ENCODE measurements around the gene ARPC1B.
A peak's percentile ranks its signal among the peaks of the same experiment; 100 is the strongest.

The ARPC1B gene

DNA sequence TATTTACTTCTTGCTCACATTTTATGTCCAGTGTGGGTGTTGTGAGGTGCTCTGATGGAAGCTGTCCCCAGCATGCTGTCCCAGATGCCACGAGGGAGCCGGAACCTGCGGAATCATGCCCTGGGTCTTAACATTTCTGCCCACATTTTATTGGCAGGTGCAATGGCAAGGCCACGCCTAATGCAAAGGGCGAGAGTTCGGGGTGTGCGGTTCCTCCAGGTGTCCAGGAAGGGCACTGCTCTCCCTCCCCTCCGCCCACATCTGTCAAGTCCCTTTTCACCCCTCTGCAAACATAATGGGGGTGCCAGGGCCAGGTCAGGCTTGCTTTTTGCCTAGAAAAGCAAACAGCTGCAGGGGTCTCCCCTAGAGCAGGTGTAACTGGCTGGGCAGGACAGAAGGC, 17.5 kb downstream of the ARPC1B start:
- DNase-seq = no peak

DNA sequence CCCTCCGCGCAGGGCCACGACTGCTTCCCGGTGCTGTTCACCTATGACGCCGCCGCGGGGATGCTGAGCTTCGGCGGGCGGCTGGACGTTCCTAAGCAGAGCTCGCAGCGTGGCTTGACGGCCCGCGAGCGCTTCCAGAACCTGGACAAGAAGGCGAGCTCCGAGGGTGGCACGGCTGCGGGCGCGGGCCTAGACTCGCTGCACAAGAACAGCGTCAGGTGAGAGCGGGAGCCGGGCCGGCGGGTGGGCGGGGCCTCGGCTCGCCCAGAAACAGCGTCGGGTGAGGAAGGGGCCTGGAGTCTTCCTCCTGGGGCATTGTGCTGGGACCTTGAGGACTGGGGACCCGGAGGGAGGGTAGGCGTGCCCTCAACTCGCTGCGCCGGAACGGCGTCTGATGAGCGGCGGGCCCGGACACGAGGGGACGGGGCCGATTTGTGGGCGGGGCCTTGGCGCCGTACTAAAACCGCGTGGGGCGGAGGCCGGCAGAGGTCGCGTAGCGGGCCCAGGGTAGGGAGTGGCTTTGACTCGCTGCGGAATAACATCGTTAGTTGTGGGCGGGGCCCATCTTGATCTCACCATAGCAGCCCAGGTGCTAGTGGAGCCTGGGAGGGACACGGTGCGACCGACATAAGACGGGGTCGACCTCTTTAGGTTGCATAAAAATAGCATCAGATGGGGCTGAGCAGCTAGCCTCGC, 18.3 kb downstream of the ARPC1B start:
- DNase-seq = peak; percentile 84

DNA sequence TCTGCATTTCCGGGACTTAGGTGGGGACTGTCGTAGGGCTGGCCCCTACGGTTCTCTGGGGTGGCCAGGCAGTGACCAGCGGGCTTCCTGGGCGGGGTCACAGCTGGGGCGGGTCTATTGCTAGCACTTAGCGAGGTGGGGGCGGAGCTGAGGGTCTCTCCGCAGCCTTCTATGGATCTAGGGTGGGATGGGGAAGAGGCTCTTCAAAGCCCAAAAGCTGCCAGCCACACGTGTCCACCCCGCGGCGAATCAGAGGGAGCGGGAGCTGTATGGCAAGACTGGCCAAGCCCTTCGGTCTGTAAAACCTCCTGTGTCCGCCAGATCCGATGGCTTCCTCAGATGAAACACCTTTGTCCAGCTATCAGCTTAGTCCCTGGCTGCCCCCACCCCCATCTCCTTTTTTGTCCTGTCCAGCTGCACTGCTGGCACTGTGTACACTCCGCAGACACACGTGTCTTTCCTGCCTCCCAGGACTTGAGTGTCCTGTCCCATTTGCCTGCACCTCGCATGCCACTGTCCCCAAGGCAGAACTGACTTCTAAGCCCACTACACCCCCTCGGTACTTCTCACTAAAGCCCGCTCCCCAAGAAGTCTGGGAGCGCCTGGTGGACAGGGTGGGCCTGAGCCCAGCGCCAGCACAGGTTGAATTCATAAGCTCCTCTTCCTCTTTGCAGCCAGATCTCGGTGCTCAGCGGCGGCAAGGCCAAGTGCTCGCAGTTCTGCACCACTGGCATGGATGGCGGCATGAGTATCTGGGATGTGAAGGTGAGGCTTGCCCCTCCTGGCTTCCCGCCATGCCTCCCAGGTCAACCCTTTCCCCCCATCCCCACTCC, 19.0 kb downstream of the ARPC1B start:
- DNase-seq = no peak

DNA sequence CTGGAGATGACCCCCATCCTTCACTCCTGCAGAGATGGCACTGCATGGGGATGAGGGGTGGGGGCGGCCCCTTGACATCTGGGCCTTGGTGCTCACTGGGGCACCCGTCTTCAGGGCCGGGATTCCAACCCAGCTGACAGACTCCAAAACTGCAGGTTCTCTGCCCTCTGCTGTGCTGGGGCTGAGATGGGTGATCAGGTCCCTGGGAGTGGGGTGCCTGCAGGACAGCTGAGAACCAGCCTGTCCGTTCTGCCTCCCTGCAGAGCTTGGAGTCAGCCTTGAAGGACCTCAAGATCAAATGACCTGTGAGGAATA, 19.6 kb downstream of the ARPC1B start:
- DNase-seq = no peak

DNA sequence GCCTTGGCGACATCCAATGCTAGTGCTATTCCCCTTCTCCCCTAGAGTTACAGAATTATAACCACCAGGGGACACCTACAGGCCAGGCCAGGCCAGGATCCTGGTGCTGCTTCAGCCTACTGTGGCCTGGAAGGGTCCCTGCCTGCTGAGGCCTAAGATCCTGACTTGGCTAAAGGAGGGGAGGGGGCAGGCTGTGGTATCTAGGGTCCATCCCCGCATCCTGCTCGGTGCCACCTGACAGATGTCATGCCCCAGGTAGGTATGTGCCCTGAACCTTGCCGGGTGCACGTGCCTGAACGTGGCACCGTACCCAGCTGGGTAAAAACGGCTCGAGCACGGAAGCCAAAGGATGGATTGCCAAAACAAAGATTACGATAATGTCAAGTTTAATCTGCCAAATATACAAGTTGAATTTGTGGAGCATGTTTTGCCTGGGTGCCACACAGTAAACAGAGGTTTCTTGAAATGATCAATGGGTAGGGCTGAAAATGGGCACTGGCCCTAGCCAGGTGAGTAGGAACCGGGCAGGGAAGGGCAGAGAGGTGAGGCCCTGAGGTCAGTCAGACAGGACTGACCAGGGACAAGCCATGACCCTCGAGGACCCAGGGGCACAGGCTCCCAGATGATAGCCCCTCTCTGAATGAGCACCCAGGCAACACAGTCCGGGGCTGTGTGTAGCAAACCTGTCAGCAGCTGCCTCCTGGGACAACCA, 21.2 kb downstream of the ARPC1B start:
- no peak for DNase-seq

DNA sequence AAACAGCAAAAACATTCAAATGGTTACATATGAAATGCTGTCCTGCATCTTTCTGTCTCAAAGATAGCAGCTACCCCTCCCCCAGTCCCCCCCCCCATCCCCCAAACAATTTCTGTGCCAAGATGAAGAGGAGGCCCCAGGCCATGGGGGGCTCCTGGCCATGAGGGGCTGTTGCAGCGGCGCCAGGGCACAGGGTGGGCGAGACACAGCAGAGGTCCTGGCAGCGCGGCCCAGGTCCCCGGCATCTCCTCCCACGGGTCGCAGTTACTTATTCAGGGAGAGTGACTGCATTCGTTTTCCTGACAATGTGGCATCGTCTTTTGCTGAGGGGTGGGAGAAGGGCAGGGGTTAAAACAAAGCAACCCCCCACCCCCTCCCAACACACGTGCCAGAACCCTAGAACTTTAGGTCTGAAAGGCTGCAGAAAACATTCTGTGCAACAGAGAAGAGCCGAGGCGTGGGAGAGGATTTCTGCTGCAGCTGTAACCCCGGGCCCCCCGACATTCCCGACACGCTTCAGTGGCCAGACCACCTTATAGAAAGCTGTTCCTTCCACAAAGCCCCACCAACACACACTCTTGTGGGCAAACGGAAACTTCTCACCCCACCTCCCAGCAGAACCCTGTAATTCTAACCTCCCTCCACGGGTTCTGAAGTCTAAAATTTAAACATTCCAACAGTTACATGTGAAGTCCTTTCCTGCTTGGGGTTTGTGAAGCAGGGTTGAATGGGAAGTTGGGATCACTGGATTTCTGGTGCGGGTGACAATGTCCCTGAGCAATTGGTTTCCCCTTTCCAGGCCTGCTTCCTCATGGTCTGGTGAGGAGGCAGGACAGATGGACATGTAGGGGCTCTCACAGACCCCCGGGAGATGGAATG, 22.1 kb downstream of the ARPC1B start:
- no peak for DNase-seq

DNA sequence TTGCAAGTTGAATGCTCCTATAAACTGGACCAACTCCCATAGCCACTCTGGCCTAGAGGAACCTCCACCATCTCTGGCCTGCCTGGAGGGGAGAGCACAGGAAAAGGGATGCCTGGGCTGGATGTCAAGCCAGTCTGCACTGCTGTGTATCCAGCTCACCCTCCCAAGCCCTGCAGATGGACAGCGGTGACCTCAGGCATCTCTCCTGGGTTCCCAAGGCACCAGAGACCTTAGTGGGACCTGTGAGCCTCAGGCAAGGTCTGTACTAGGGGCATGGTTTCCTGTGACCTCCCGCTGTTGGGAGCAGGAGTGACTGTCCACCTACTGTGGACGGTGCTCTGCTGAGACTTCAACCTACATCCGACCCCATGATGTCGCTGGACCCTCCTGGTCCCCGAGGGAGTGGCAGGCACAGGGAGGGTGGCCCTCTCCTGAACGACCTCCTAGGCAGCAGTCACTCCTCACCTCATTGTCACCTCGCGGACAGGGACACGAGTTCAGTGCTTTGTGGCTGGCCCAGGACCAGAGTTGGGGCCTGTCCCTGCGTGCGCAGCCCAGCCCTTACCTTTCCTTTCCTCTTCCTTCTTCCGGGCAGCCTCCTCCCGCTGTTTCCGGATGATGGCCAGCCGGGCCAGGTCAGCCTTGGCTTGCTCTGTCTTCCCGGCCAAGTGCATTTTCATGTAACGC, 22.9 kb downstream of the ARPC1B start:
- no peak for DNase-seq

DNA sequence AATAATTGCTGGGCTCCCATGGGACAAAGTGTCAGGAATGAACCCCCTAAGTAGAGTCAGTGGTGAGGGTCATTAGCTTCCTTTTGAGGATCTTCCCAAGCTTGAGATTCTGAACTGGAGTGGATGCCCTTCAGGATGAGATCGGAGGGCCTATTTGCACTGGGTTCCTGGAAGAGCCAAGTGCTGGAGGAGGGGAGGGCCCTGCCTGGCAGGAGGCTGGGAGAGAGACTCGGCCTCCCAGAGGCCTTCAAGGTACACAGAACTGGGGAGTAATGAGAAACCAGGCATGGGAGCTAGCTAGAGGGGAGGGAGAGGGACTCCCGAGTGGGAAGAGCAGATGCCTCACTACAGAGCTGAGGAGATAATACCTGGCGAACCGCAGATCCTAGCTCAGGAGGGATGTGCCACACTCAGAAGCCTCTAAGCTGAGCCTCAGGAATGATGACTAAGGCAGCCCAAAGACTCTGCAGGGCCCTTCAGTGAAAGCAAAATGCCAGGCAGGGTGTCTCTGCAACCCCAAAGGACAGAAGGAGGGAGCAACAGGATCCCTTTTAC, 24.4 kb downstream of the ARPC1B start:
- no peak for DNase-seq

DNA sequence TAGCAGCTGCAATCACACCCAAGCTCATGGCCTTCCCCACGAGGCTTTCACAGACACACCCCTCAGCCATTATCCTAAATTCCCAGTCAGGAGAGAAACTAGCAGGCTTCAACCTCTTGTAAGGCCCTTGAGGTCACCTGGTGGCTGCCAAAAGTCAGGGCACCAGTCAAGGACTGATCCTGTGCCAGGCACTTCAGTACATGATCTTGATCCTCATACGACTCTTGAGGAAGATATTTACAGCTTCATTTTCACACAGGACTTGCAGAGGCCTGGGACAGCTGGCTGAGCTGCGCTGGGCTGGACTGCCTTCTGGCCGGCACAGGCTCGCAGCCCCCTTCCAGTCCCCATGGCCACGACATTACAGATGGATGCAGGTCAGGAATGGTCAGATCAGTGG, 25.1 kb downstream of the ARPC1B start:
- DNase-seq = no peak

DNA sequence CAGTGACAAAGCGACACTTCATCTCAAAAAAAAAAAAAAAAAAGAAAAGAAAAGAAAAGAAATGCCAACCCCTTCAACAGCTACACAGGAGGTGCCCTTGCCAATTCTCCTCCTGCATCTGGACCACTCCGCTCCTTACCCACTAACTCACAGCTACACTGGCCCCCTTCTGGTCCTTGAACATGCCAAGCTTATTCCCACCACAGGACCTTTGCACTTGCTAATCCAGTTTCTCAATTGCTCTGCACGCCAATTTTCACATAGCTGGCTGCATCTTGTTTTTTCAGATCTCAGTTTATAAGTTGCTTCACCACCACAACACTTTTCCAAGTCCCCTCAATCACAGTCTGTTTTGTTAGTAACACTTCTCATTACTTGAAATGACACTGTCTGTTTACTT, 28.3 kb downstream of the ARPC1B start:
- DNase-seq = no peak

DNA sequence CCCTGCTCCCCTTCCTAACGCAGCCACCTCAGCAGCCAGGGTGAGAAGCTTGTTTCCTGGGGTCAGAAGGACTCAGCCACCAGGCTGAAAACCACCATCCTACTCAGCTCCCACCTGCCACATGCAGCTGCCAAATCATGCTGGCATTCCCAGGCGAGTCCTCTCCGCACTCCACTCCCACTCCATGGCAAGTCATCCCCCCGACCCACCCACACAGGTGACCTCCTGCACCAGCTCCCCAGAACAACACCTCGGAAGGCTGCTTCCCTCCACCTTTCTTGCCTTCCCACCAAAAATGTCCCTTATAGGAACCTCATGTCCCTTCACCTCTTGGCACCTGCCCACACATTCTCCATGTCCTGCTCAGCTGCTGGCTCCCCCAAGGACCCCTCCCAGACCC, 29.2 kb downstream of the ARPC1B start:
- no peak for DNase-seq

DNA sequence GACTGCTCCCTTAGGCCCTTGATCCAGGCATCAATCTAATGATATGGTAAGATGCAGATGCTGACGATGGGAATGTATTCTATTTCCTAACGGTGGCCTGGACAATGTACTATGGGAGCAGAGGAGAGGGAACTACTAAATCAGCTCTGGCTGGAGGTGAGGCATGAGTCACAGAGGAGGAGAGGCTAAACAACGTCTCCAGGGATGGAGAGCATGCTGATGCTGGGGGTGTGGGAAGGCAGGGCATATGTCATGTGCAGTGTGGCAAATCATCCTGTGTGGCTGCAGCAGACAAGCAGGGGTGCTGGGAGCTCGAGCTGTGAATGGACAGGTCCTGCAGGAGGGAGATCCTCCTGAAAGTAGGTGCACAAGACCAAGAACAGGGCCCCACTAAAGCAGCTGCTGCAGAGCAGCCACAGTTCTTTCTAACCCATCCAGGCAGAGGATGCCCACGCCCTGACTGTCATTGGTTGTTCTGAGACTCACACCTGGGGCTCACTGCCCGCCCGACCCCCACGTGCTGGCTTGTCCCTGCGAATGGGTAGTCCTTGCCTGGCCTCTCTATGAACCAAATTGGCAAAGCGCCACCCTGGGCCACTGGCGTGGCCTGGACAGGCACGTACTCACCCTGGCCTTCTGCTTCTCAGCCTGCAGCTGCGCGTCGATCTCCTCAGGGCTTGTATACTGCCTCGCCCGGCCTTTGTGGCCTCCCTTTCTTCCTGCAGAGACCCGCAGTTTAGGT, 29.9 kb downstream of the ARPC1B start:
- no peak for DNase-seq

DNA sequence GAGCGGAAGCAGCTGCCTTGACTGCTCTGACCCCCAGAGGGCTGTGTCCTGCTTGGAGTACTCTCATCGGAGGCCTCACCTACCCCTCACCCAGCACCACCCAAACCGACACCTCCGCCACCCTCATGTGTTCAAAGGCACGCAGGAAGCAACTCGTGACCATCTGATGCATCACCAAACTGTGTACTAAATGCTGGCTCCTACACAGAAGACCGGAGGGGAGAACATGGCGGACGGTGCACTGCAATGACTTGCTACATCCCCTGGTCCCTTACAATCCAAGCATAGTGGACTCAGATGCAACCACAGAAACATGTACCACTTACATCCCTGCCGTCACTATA, 30.4 kb downstream of the ARPC1B start:
- DNase-seq = no peak

DNA sequence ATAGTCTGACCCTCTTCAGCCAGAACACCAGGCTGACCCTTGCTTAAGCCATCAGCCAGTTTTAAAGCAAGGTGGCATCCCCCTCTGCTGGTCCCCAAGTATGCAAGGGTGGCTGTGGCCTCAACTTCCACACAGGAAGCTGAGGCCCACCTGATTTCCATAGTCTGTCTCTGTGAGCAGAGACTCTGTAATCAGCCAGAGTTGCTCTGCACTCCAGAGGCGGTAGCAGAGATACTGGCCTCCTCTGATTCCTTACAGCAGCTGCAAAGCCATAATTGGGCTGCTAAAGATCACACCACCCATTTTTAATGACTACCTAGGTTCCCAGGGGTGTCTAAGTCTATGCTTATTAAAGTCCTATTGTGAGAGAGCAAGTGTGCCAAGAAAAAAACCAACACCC, 32.0 kb downstream of the ARPC1B start:
- no peak for DNase-seq

DNA sequence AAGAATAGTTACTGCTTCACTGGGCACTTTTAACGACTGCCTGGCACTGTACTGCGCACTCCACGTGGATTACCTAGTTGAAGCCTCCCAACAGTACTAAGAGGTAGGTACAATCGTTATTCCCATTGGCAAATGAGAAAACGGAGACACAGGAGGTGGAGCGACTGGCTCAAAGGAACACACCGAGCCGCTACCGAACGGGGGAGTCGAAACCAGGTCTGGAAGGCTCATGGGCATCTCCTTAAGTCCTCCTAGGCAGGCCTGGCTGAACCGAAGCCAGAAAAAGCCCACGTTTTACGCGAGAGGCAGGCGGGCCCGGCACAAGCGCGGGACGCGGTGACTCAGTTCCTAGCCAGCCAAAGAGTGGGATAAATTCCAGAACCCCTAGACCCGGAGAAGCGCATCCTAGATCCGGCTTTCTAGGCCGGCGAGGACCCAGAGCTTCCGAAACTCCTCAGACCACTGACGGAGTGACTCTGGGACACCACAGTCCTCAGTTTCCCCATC, 33.4 kb downstream of the ARPC1B start:
- no peak for DNase-seq

DNA sequence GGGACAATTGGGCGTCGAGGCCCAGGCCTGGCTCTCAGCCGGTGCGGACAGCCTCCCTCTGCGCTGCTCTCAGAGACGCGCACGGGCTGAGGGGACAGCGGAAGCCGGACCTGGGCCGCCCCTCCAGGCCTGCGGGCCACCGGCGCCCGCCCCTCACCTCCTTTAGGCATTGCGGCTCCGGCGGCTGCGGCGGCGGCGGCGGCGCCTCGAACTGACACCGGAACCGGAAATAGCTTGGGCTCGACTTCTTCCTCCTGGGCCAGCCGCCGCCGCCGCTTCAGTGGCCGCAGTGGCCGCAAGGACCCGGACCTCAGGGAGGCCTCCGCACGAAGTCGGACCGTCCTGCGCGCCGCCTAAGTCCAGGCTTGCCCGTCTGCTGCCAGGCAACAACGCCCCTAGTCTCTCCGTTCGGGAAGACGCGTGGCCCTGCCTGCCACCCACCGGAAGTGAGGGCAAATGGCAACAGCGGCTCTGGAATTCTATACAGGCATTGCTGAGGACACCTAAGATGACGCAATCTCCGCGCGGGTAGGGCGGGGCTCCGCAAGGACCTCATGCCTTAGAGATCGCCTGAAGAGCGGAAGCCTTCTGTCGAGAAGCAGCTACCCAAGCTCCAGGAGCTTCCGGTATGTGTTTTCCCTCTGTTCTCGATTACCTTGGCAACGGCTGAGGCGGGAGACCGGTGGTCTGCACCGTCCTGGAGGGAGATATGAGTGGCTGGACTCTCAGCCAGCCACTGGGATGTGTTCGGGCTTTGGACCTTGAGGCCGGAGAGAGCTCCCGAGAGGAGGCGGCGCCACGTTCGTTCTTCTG, 34.1 kb downstream of the ARPC1B start, which contains the start of the genes BUD31 and PDAP1:
Gene BUD31, plus strand, starts transcription at position 591 of the 813 bp plus-strand sequence. CDS start 2,124 bp downstream, outside the sequence.
Gene PDAP1, minus strand, starts transcription at position 219 of the 813 bp plus-strand sequence. Its CDS starts 49 bp downstream, at position 170.
- peak; percentile 94 for DNase-seq

DNA sequence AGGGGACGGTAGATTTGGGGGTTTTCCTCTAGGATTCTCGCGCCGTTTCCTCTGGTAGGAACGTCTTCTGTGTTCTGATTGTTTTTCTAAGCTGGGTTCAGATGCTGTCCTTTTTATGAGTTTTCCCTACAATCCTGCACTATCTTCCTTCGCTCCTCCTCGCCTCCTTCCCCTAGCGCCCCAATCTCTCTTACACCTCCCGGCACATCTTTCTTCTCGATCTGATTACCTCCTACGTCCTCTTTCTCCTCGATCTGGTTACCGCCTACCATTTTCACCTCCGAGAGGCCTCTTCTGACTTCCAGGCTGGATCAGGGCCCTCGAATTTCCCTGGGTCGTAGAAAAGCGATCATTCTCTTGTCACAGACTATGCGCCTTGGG, 34.7 kb downstream of the ARPC1B start:
- no peak for DNase-seq

DNA sequence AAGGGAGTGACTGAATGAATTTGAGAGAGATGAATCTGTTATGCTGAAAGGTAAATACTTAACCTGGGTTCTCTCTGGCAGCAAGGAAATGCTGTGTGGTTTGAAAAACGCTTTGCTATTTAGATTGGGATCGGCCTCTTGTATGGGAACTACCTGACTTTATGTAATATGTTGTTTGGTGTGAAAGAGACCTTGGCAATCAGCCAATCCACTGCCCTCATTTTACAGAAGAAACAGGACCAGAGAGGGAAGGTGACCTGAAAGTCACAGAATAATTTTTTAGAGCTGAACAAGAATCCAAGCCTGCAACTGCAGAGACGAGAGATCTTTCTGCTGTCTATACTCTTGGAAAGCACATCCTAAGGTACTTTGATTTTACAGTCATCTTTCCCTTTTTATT, 35.3 kb downstream of the ARPC1B start:
- no peak for DNase-seq

DNA sequence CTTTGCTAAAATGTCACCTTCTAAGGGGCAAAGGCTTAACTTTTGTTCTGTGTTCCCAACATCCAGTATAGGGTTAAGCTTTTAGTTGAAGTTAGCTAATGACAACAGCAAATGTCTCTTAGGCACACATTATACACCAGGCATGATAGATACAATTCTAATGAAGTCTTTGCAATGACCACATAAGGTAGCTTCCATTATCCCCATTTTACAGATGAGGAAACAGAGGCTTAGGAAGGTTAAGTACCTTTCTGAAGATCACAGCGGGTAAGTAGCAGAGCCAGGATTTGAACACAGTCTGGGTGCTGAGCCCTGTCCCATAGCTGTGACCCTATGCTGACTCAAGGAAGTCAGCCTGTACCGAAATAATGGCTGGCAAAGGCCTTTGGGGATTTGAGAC, 36.1 kb downstream of the ARPC1B start:
- no peak for DNase-seq

DNA sequence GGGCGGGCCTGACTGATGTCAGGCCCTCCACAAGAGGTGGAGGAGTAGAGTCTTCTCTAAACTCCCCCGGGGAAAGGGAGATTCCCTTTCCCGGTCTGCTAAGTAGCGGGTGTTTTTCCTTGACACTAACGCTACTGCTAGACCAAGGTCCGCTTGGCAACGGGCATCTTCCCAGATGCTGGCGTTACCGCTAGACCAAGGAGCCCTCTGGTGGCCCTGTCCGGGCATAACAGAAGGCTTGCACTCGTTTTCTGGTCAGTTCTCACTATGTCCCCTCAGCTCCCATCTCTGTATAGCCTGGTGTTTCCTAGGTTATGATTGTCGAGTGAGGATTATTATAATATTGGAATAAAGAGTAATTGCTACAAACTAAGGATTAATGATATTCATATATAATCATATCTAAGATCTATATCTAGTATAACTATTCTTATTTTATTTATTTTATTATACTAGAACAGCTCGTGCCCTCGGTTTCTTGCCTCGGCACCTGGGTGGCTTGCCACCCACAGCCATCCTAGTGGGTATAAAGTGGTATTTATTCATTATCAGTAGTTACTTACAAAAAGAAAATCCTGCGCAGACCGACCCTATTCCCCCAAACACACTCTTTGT, 41.1 kb downstream of the ARPC1B start:
- DNase-seq = peak; percentile 40
